ENCODE results near the gene IMMT.
"Not testable (repeated sequence)": the region's sequence is repeated elsewhere in the genome, so short reads cannot be mapped to it uniquely, and the experiment has no call there.

The IMMT gene

GRCh38 chr2:86225581-86225980 is 30.3 kb upstream of the IMMT start:
- DNase-seq: no peak

- peak; percentile 53 for DNase-seq
Observed at GRCh38 chr2:86224645-86225355, 29.5 kb upstream of the IMMT start.

GRCh38 chr2:86223927-86224560 is 28.8 kb upstream of the IMMT start:
- peak; percentile 95 for DNase-seq

- DNase-seq: peak; percentile 87
Observed at GRCh38 chr2:86223140-86223926, 28.1 kb upstream of the IMMT start.

GRCh38 chr2:86221066-86221684 is 25.9 kb upstream of the IMMT start:
- peak; percentile 50 for DNase-seq

- no peak for DNase-seq
Observed at GRCh38 chr2:86219896-86220295, 24.6 kb upstream of the IMMT start.

GRCh38 chr2:86218124-86218523 is 22.9 kb upstream of the IMMT start:
- DNase-seq: no peak

GRCh38 chr2:86216575-86217555 is 21.6 kb upstream of the IMMT start:
- DNase-seq: no peak

GRCh38 chr2:86214503-86214832 is 19.2 kb upstream of the IMMT start:
- no peak for DNase-seq

GRCh38 chr2:86213699-86214502 is 18.6 kb upstream of the IMMT start:
- DNase-seq: peak; percentile 63

GRCh38 chr2:86213056-86213455 is 17.8 kb upstream of the IMMT start:
- no peak for DNase-seq

- DNase-seq: no peak
Observed at GRCh38 chr2:86211796-86212188, 16.5 kb upstream of the IMMT start.

- DNase-seq: no peak
Observed at GRCh38 chr2:86211033-86211795, 16.0 kb upstream of the IMMT start.

GRCh38 chr2:86204458-86204857 is 9.2 kb upstream of the IMMT start:
- no peak for DNase-seq

- DNase-seq: no peak
Observed at GRCh38 chr2:86203614-86204013, 8.4 kb upstream of the IMMT start.

GRCh38 chr2:86202702-86203101 is 7.4 kb upstream of the IMMT start:
- no peak for DNase-seq

- no peak for DNase-seq
Observed at GRCh38 chr2:86202336-86202692, 7.1 kb upstream of the IMMT start.

- peak; percentile 73 for DNase-seq
Observed at GRCh38 chr2:86201671-86202335, 6.5 kb upstream of the IMMT start.

GRCh38 chr2:86200564-86200963 is 5.3 kb upstream of the IMMT start:
- not testable (repeated sequence) for DNase-seq

- peak; percentile 67 for DNase-seq
Observed at GRCh38 chr2:86199834-86200177, 4.5 kb upstream of the IMMT start.
